ENCODE data around the gene RBM17. TPM values are rescaled to one million over a fixed set of nuclear protein-coding genes. Genes with fewer than 3 reads are reported as not detected.
A peak's percentile ranks its signal among the peaks of the same experiment; 100 is the strongest.
"Not testable (repeated sequence)": the region's sequence is repeated elsewhere in the genome, so short reads cannot be mapped to it uniquely, and the experiment has no call there.

RBM17 gene
- total RNA-seq, 3 donors from 2014 or later (not counting 1 experiment from before 2014, with no cell fraction given) = 120 to 147 (median 147) TPM

GRCh38 chr10:6062101-6062771 is 26.6 kb upstream of the RBM17 start, which contains the start of gene IL2RA:
IL2RA (minus strand) TSS chr10:6062367; CDS start chr10:6062151, 216 bp downstream.
- H3K36me3 ChIP-seq (ENCODE audit: control insufficient read depth, insufficient read depth, low read length) = no peaks in the 10 kb centered on the region
- no peaks in the 10 kb centered on the region for H3K36me3 Mint-ChIP-seq
- DNase-seq (peak; percentile 35 to 86), ATAC-seq (peak; percentile 70 to 88 (median 83))
- peaks cover 34 to 45% of the 10 kb centered on the region in 2 donors for H3K4me1 Mint-ChIP-seq
- TF ChIP-seq, protein P1, sequence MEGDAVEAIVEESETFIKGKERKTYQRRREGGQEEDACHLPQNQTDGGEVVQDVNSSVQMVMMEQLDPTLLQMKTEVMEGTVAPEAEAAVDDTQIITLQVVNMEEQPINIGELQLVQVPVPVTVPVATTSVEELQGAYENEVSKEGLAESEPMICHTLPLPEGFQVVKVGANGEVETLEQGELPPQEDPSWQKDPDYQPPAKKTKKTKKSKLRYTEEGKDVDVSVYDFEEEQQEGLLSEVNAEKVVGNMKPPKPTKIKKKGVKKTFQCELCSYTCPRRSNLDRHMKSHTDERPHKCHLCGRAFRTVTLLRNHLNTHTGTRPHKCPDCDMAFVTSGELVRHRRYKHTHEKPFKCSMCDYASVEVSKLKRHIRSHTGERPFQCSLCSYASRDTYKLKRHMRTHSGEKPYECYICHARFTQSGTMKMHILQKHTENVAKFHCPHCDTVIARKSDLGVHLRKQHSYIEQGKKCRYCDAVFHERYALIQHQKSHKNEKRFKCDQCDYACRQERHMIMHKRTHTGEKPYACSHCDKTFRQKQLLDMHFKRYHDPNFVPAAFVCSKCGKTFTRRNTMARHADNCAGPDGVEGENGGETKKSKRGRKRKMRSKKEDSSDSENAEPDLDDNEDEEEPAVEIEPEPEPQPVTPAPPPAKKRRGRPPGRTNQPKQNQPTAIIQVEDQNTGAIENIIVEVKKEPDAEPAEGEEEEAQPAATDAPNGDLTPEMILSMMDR (IDR thresholded peaks at IDR 0.05) = no peak
- peaks cover 41% of the 10 kb centered on the region for H3K4me1 ChIP-seq (ENCODE audit: control insufficient read depth, insufficient read depth, low read length)
- H3K4me3 ChIP-seq (ENCODE audit: low read length) = peak within 1 kb of the TSS; percentile 39
- peaks cover 1 to 5% of the 10 kb centered on the region in 2 donors for H3K27me3 Mint-ChIP-seq (ENCODE audit: low read depth in 2 of 2)
- H3K27ac ChIP-seq (ENCODE audit: low read length) = peak within 1 kb of the TSS; percentile 16
- H3K4me3 Mint-ChIP-seq = peak within 1 kb of the TSS; percentile 81
- no peaks in the 10 kb centered on the region for H3K9me3 ChIP-seq (ENCODE audit: control insufficient read depth, insufficient read depth, low read length)
- H3K9me3 Mint-ChIP-seq = no peaks in the 10 kb centered on the region
- intact Hi-C loops (cut with micrococcal nuclease) = loop anchor here (1.0 kb wide), 1 partner anchor 10 kb away; no protein-coding TSS in a partner anchor
- no peaks in the 10 kb centered on the region for H3K27me3 ChIP-seq (ENCODE audit: control insufficient read depth, insufficient read depth, low read length)
- WGBS (ENCODE audit: insufficient coverage) = 36% methylated on average over 16 of the region's 18 CpGs
- H3K27ac Mint-ChIP-seq = peak within 1 kb of the TSS; percentile 74 to 77

- Mint-ChIP-seq H3K36me3 (no peaks in the 10 kb centered on the region), H3K4me3 (no peak overlapping the region), H3K9me3 (no peaks in the 10 kb centered on the region), H3K4me1 (peaks cover 38% of the 10 kb centered on the region in 2 donors), H3K27me3 (ENCODE audit: low read depth in 2 of 2) (peaks cover 0 to 8% of the 10 kb centered on the region in 2 donors), H3K27ac (no peak overlapping the region)
- Histone ChIP-seq H3K27ac (ENCODE audit: low read length) (no peak overlapping the region), H3K27me3 (ENCODE audit: control insufficient read depth, insufficient read depth, low read length) (no peaks in the 10 kb centered on the region), H3K4me3 (ENCODE audit: low read length) (no peak overlapping the region), H3K4me1 (ENCODE audit: control insufficient read depth, insufficient read depth, low read length) (peaks cover 60% of the 10 kb centered on the region), H3K9me3 (ENCODE audit: control insufficient read depth, insufficient read depth, low read length) (no peaks in the 10 kb centered on the region), H3K36me3 (ENCODE audit: control insufficient read depth, insufficient read depth, low read length) (no peaks in the 10 kb centered on the region)
- WGBS (ENCODE audit: insufficient coverage) = 90% methylated on average over 7 of the region's 7 CpGs
- no peak for DNase-seq
- TF ChIP-seq, protein P1 (IDR thresholded peaks at IDR 0.05) = no peak
- intact Hi-C loops (cut with micrococcal nuclease) = no loop called here
- ATAC-seq = no peak
These were observed 24.7 kb upstream of the RBM17 start for GRCh38 chr10:6064119-6064518.

- H3K36me3 ChIP-seq (ENCODE audit: control insufficient read depth, insufficient read depth, low read length); H3K27ac ChIP-seq (ENCODE audit: low read length); DNase-seq; intact Hi-C loops (cut with micrococcal nuclease); ATAC-seq; H3K9me3 Mint-ChIP-seq; H3K4me3 ChIP-seq (ENCODE audit: low read length); H3K36me3 Mint-ChIP-seq; H3K9me3 ChIP-seq (ENCODE audit: control insufficient read depth, insufficient read depth, low read length); H3K27me3 Mint-ChIP-seq (ENCODE audit: low read depth in 2 of 2); H3K27me3 ChIP-seq (ENCODE audit: control insufficient read depth, insufficient read depth, low read length): not testable (repeated sequence)
- 100% methylated on average over 2 of the region's 3 CpGs for WGBS (ENCODE audit: insufficient coverage)
- peak overlapping the region; percentile 9 for H3K4me3 Mint-ChIP-seq
- peaks cover 36 to 38% of the 10 kb centered on the region in 2 donors for H3K4me1 Mint-ChIP-seq
- peak overlapping the region; percentile 74 for H3K27ac Mint-ChIP-seq
- peaks cover 64% of the 10 kb centered on the region for H3K4me1 ChIP-seq (ENCODE audit: control insufficient read depth, insufficient read depth, low read length)
These were observed 24.1 kb upstream of the RBM17 start for GRCh38 chr10:6064726-6065125.

DNA sequence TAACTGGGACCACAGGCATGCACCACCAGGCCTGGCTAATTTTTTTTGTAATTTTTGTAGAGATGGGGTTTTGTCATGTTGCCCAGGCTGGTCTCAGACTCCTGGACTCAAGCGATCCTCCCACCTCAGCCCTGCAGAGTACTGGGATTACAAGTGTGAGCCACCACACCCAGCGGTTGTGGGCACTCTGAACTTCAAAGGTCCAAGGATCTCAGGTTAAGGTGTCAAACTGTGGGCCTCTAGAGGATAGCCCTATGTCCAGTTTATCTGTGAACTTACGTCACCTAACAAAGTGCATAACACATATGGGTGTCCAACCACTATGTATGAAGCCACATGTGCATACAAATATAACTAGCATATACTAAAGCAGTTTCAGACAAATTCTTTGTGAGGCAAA is 23.4 kb upstream of the RBM17 start:
- intact Hi-C loops (cut with micrococcal nuclease) = no loop called here
- Mint-ChIP-seq H3K4me3 (peak overlapping the region; percentile 49), H3K27ac (peak overlapping the region; percentile 74), H3K4me1 (peaks cover 36 to 38% of the 10 kb centered on the region in 2 donors), H3K36me3 (no peaks in the 10 kb centered on the region), H3K27me3 (ENCODE audit: low read depth in 2 of 2) (peaks cover 0 to 8% of the 10 kb centered on the region in 2 donors), H3K9me3 (no peaks in the 10 kb centered on the region)
- H3K27me3 ChIP-seq (ENCODE audit: control insufficient read depth, insufficient read depth, low read length) = no peaks in the 10 kb centered on the region
- H3K4me3 ChIP-seq (ENCODE audit: low read length) = no peak overlapping the region
- H3K36me3 ChIP-seq (ENCODE audit: control insufficient read depth, insufficient read depth, low read length) = no peaks in the 10 kb centered on the region
- TF ChIP-seq, protein P1 (IDR thresholded peaks at IDR 0.05) = no peak
- 16% methylated on average over 3 of the region's 3 CpGs for WGBS (ENCODE audit: insufficient coverage)
- peak in 2 of 3 donors; percentile 32 to 42 for ATAC-seq
- peaks cover 63% of the 10 kb centered on the region for H3K4me1 ChIP-seq (ENCODE audit: control insufficient read depth, insufficient read depth, low read length)
- no peak overlapping the region for H3K27ac ChIP-seq (ENCODE audit: low read length)
- no peak for DNase-seq
- no peaks in the 10 kb centered on the region for H3K9me3 ChIP-seq (ENCODE audit: control insufficient read depth, insufficient read depth, low read length)

Measured in natural killer cell (primary cell).